DND-41 (cell line): ENCODE results near the gene CYB5B.

Experiments used
- ATAC-seq: fragments of 200-7000 bp; cut with Tn5 transposase; 3 replicates; pipeline ENCODE4 v1.9.1; 2021; ENCODE audit warnings: low read depth; ENCODE audit not compliant: insufficient read depth
- DNase-seq: peaks from one replicate; pipeline ENCODE4 v3.0.0-alpha.2; 2020
- H2AFZ ChIP-seq: 2 replicates; pipeline ENCODE4 v1.6.0; 2012; ENCODE audit warnings: low read depth, low read length
- H3K27ac ChIP-seq: 2 replicates; pipeline ENCODE4 v1.5.1; 2012; ENCODE audit warnings: low read length, inconsistent platforms
- H3K27me3 ChIP-seq: fragments of 200-600 bp; sonication (generic); 2 replicates; pipeline ENCODE4 v1.6.0; 2012; ENCODE audit warnings: low read length, mild to moderate bottlenecking, inconsistent platforms; ENCODE audit not compliant: insufficient read depth, poor library complexity
- H3K36me3 ChIP-seq: 2 replicates; pipeline ENCODE4 v1.5.1; 2012; ENCODE audit warnings: low read length, inconsistent platforms; ENCODE audit not compliant: insufficient read depth
- H3K4me1 ChIP-seq: 2 replicates; pipeline ENCODE4 v1.5.1; 2012; ENCODE audit warnings: mild to moderate bottlenecking, low read length; ENCODE audit not compliant: insufficient read depth
- H3K4me2 ChIP-seq: 2 replicates; pipeline ENCODE4 v1.6.0; 2012; ENCODE audit warnings: mild to moderate bottlenecking, moderate library complexity, low read length, inconsistent platforms; ENCODE audit not compliant: insufficient read depth
- H3K4me3 ChIP-seq, 2 experiments: fragments of 200-600 bp in 1 of 2; shearing (Covaris generic) in 1 of 2; 2 replicates each; pipeline ENCODE4 v1.5.1; 2012 to 2016; ENCODE audit warnings: inconsistent platforms in 2 of 2, low read length in 2 of 2, mild to moderate bottlenecking in 2 of 2, low read depth in 1 of 2, moderate library complexity in 1 of 2
- H3K79me2 ChIP-seq: 2 replicates; pipeline ENCODE4 v1.6.0; 2012; ENCODE audit warnings: low read length, inconsistent platforms; ENCODE audit not compliant: insufficient read depth
- H3K9ac ChIP-seq: 2 replicates; pipeline ENCODE4 v1.6.0; 2012; ENCODE audit warnings: low read depth, mild to moderate bottlenecking, inconsistent platforms, low read length, moderate library complexity
- H3K9me3 ChIP-seq: 2 replicates; pipeline ENCODE4 v1.5.1; 2012; ENCODE audit warnings: low read length, moderate library complexity, mild to moderate bottlenecking, inconsistent platforms; ENCODE audit not compliant: insufficient read depth, severe bottlenecking
- H4K20me1 ChIP-seq: 2 replicates; pipeline ENCODE4 v1.6.0; 2012; ENCODE audit warnings: low read length; ENCODE audit not compliant: insufficient read depth
- CTCF ChIP-seq: IDR thresholded peaks from 2 replicates; pipeline ENCODE4 v1.5.1; 2012; ENCODE audit warnings: borderline replicate concordance, low read length, moderate library complexity, mild to moderate bottlenecking; ENCODE audit not compliant: poor library complexity, severe bottlenecking; ENCODE audit errors: extremely low read depth
- EZH2 ChIP-seq: IDR thresholded peaks from 3 replicates; pipeline ENCODE4 v1.6.1; 2012; ENCODE audit warnings: borderline replicate concordance, low read depth, mild to moderate bottlenecking, moderate library complexity, low read length, inconsistent platforms; ENCODE audit not compliant: severe bottlenecking

Gene CYB5B

GRCh38 chr16:69495821-69496220 lies 71.4 kb downstream of the CYB5B start:
- H4K20me1 ChIP-seq: no peaks in the 10 kb centered on the region
- no peaks in the 10 kb centered on the region for H3K27me3 ChIP-seq
- no peak overlapping the region for H3K4me3 ChIP-seq
- TF ChIP-seq EZH2 (no peak), CTCF (no peak)
- H3K27ac ChIP-seq: no peak overlapping the region
- DNase-seq (no peak), ATAC-seq (no peak)
- no peaks in the 10 kb centered on the region for H3K9me3 ChIP-seq
- H3K4me2 ChIP-seq: no peak overlapping the region
- H3K4me1 ChIP-seq: no peaks in the 10 kb centered on the region
- H3K79me2 ChIP-seq: no peaks in the 10 kb centered on the region
- no peaks in the 10 kb centered on the region for H3K36me3 ChIP-seq
- no peak overlapping the region for H3K9ac ChIP-seq
- H2AFZ ChIP-seq: no peak overlapping the region

DNA sequence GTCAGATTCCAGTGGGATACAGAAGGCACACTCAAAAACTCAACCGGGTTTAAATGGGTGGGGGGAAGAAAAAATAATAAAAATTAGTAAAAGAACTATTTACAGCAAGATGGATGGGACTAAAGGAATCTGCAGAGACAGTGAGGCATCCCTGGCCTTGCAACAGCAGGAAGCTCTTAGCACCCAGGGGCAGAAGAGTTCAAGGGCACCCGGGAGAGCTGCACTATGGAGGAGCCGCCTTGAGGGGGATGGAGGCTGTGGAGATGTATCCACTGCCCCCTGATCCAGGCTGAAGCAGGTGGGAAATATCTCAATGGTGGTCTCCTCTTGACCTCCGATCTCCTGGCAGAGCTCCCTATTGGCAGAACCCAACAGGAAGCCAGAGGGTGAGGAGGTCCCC lies 72.0 kb downstream of the CYB5B start:
- Histone ChIP-seq H3K4me2 (no peak overlapping the region), H3K4me3 (no peak overlapping the region), H3K9me3 (no peaks in the 10 kb centered on the region), H3K4me1 (no peaks in the 10 kb centered on the region), H3K27me3 (no peaks in the 10 kb centered on the region), H3K79me2 (no peaks in the 10 kb centered on the region), H3K36me3 (no peaks in the 10 kb centered on the region), H2AFZ (no peak overlapping the region), H4K20me1 (no peaks in the 10 kb centered on the region), H3K27ac (no peak overlapping the region), H3K9ac (no peak overlapping the region)
- ATAC-seq (no peak), DNase-seq (no peak)
- TF ChIP-seq EZH2 (no peak), CTCF (no peak)

DNA sequence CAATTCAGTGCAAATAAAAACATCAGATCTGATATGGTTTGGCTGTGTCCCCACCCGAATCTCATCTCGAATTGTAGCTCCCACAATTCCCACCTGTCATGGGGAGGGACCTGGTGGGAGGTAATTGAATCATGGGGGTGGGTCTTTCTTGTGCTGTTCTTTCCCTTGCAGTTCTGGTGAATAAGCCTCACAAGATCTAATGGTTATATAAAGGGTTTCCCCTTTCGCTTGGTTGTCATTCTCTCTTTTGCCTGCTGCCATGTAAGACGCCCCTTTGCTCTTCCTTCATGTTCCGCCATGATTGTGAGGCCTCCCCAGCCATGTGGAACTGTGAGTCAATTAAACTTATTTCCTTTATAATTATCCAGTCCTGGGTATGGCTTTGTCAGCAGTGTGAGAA lies 72.5 kb downstream of the CYB5B start:
- DNase-seq (no peak), ATAC-seq (no peak)
- H3K9me3 ChIP-seq: no peaks in the 10 kb centered on the region
- no peak overlapping the region for H2AFZ ChIP-seq
- H4K20me1 ChIP-seq: no peaks in the 10 kb centered on the region
- no peak overlapping the region for H3K4me2 ChIP-seq
- no peaks in the 10 kb centered on the region for H3K36me3 ChIP-seq
- no peak overlapping the region for H3K9ac ChIP-seq
- H3K4me1 ChIP-seq: no peaks in the 10 kb centered on the region
- H3K27ac ChIP-seq: no peak overlapping the region
- no peaks in the 10 kb centered on the region for H3K79me2 ChIP-seq
- no peaks in the 10 kb centered on the region for H3K27me3 ChIP-seq
- no peak overlapping the region for H3K4me3 ChIP-seq
- no peak for TF ChIP-seq EZH2
- no peak for TF ChIP-seq CTCF

GRCh38 chr16:69497876-69498596 lies 73.6 kb downstream of the CYB5B start:
- ATAC-seq (no peak), DNase-seq (no peak)
- Histone ChIP-seq H3K36me3 (no peaks in the 10 kb centered on the region), H3K27ac (no peak overlapping the region), H3K4me1 (no peaks in the 10 kb centered on the region), H3K27me3 (no peaks in the 10 kb centered on the region), H3K9ac (no peak overlapping the region), H2AFZ (no peak overlapping the region), H3K79me2 (no peaks in the 10 kb centered on the region), H4K20me1 (no peaks in the 10 kb centered on the region), H3K9me3 (no peaks in the 10 kb centered on the region), H3K4me3 (no peak overlapping the region), H3K4me2 (no peak overlapping the region)
- TF ChIP-seq CTCF (no peak), EZH2 (no peak)
